HepG2 (cell line): ENCODE data around the gene PPP1R18. TPM values are rescaled to one million over a fixed set of nuclear protein-coding genes. Genes with fewer than 3 reads are reported as not detected.

Source experiments
- ARID3A ChIP-seq: IDR thresholded peaks from 2 replicates; pipeline ENCODE4 v1.6.1; 2012; ENCODE audit warnings: low read depth, low read length, improper control_type of control experiment
- BHLHE40 ChIP-seq: IDR thresholded peaks from 2 replicates; pipeline ENCODE4 v1.6.1; 2011; ENCODE audit warnings: low read length, improper control_type of control experiment
- BRCA1 ChIP-seq: sonication (generic); formaldehyde crosslinking; IDR thresholded peaks from 2 replicates; pipeline ENCODE4 v1.4.0; 2020; ENCODE audit warnings: missing genetic modification reagents
- GLMP ChIP-seq: sonication (generic); formaldehyde crosslinking; IDR thresholded peaks from 2 replicates; pipeline ENCODE4 v1.9.0; 2021; ENCODE audit warnings: missing genetic modification reagents, mild to moderate bottlenecking, borderline replicate concordance
- GZF1 ChIP-seq: sonication (generic); formaldehyde crosslinking; IDR thresholded peaks from 2 replicates; pipeline ENCODE4 v1.5.1; 2020; ENCODE audit warnings: mild to moderate bottlenecking, missing genetic modification reagents
- KDM6A ChIP-seq: IDR thresholded peaks from 2 replicates; pipeline ENCODE4 v1.6.1; 2016; ENCODE audit warnings: low read depth
- MIER3 ChIP-seq: IDR thresholded peaks from 2 replicates; pipeline ENCODE4 v1.6.1; 2016; ENCODE audit warnings: missing compliant biosample characterization, borderline replicate concordance
- ONECUT2 ChIP-seq: sonication (generic); formaldehyde crosslinking; IDR thresholded peaks from 2 replicates; pipeline ENCODE4 v1.4.0; 2020; ENCODE audit warnings: missing genetic modification reagents
- SAFB2 ChIP-seq: sonication (generic); formaldehyde crosslinking; IDR thresholded peaks from 2 replicates; pipeline ENCODE4 v1.5.1; 2020; ENCODE audit warnings: missing genetic modification reagents, low read depth, mild to moderate bottlenecking, borderline replicate concordance
- STAT5B ChIP-seq: sonication (generic); formaldehyde crosslinking; IDR thresholded peaks from 2 replicates; pipeline ENCODE4 v1.4.0; 2020; ENCODE audit warnings: missing genetic modification reagents
- TCF12 ChIP-seq, 2 experiments: fragments of 450-650 bp in 1 of 2; sonication (generic) in 1 of 2; formaldehyde crosslinking in 1 of 2; IDR thresholded peaks; 2 replicates each; pipeline versions ENCODE4 v1.6.1 to v1.8.0; 2017 to 2022; ENCODE audit warnings: antibody characterized with exemption in 1 of 2, mild to moderate bottlenecking in 1 of 2, missing genetic modification reagents in 1 of 2, moderate library complexity in 1 of 2
- TMF1 ChIP-seq: sonication (generic); formaldehyde crosslinking; IDR thresholded peaks from 2 replicates; pipeline ENCODE4 v1.8.1; 2022; ENCODE audit warnings: low read depth, missing genetic modification reagents
- ZBTB14 ChIP-seq: sonication (generic); formaldehyde crosslinking; IDR thresholded peaks from 2 replicates; pipeline ENCODE4 v1.4.0; 2020; ENCODE audit warnings: missing genetic modification reagents
- ZNF317 ChIP-seq: sonication (generic); formaldehyde crosslinking; IDR thresholded peaks from 2 replicates; pipeline ENCODE4 v1.5.0; 2020; ENCODE audit warnings: mild to moderate bottlenecking, missing genetic modification reagents
- ZNF574 ChIP-seq: sonication (generic); formaldehyde crosslinking; IDR thresholded peaks from 2 replicates; pipeline ENCODE4 v1.4.0; 2020; ENCODE audit warnings: missing genetic modification reagents
- ZNF776 ChIP-seq: sonication (generic); formaldehyde crosslinking; IDR thresholded peaks from 2 replicates; pipeline ENCODE4 v1.4.0; 2020; ENCODE audit warnings: mild to moderate bottlenecking, missing genetic modification reagents
- ZSCAN31 ChIP-seq: sonication (generic); formaldehyde crosslinking; IDR thresholded peaks from 2 replicates; pipeline ENCODE4 v1.5.0; 2020; ENCODE audit warnings: low read depth, mild to moderate bottlenecking, missing genetic modification reagents
- polyA plus RNA-seq, 8 experiments: library from polyadenylated mRNA; depleted of rRNA in 3 of 8; stranded (reverse) in 7 of 8; unstranded in 1 of 8; fragments of >200 nt; fragmentation: Illumina TruSeq in 4 of 8; extraction: Trizol in 4 of 8; gene quantifications; 2 replicates each; pipeline versions ENCODE4 v1.2.1 to v1.2.3, GENCODE V29; 2011 to 2016; ENCODE audit warnings: low read depth in 4 of 8, missing spikeins in 1 of 8, mixed read lengths in 1 of 8; ENCODE audit not compliant: insufficient read depth in 1 of 8
- total RNA-seq, 5 experiments: library from RNA; depleted of rRNA; stranded (reverse); fragments of >200 nt; fragmentation: Illumina TruSeq; extraction: Trizol; gene quantifications; 2 replicates each; pipeline ENCODE4 v1.2.3, GENCODE V29; 2016; ENCODE audit warnings: low read depth in 1 of 5
- TF ChIP-seq, protein P1 (sequence below): sonication (generic); formaldehyde crosslinking; IDR thresholded peaks from 2 replicates; pipeline ENCODE4 v1.9.0; 2022; ENCODE audit warnings: low read depth, missing genetic modification reagents

The PPP1R18 gene
- total and polyA plus RNA-seq, 2 of the 13 experiments (the other 11 are each of a cell fraction or from before 2014, with no cell fraction given): 4.9 to 9.2 TPM

- TF ChIP-seq ONECUT2 (CRISPR knock-in tag) (no peak), BRCA1 (no peak), ZNF776 (CRISPR knock-in tag) (no peak), ZNF317 (CRISPR knock-in tag) (0 out of 2 replicates have a peak, but pooled peaks have one; percentile 4), ZSCAN31 (CRISPR knock-in tag) (peak; percentile 59; the same call in 1 of the 2 replicates), ZNF574 (peak; percentile 98), TMF1 (CRISPR knock-in tag) (no peak), ZBTB14 (CRISPR knock-in tag) (peak; percentile 81), TCF12 (IDR thresholded peaks at IDR 0.05) (no peak), TCF12 (CRISPR knock-in tag; IDR thresholded peaks at IDR 0.05) (no peak), STAT5B (CRISPR knock-in tag) (no peak), SAFB2 (no peak), KDM6A (CRISPR knock-in tag) (no peak), GLMP (no peak), MIER3 (CRISPR knock-in tag) (0 out of 2 replicates have a peak, but pooled peaks have one; percentile 36), ARID3A (0 out of 2 replicates have a peak, but pooled peaks have one; percentile 37), GZF1 (CRISPR knock-in tag) (peak; percentile 73), BHLHE40 (peak; percentile 51)
- TF ChIP-seq, protein P1, sequence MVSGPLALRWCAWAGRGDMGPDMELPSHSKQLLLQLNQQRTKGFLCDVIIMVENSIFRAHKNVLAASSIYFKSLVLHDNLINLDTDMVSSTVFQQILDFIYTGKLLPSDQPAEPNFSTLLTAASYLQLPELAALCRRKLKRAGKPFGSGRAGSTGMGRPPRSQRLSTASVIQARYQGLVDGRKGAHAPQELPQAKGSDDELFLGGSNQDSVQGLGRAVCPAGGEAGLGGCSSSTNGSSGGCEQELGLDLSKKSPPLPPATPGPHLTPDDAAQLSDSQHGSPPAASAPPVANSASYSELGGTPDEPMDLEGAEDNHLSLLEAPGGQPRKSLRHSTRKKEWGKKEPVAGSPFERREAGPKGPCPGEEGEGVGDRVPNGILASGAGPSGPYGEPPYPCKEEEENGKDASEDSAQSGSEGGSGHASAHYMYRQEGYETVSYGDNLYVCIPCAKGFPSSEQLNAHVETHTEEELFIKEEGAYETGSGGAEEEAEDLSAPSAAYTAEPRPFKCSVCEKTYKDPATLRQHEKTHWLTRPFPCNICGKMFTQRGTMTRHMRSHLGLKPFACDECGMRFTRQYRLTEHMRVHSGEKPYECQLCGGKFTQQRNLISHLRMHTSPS (CRISPR knock-in tag): no peak; the same call in 1 of the 2 replicates
These were observed 33.6 kb upstream of the PPP1R18 start, which contains the start of gene TUBB (continued) for GRCh38 chr6:30719791-30720737.
